NB4 (cell line): ENCODE results near the gene TGFBR3L.

ENCODE experiments used
- MYC ChIP-seq: IDR thresholded peaks from 2 replicates; pipeline ENCODE4 v1.6.1; 2011; ENCODE audit warnings: low read depth, low read length
- POLR2A ChIP-seq: IDR thresholded peaks from 2 replicates; pipeline ENCODE4 v1.6.1; 2011; ENCODE audit warnings: mild to moderate bottlenecking; ENCODE audit not compliant: insufficient read length; ENCODE audit errors: extremely low read depth
- TF ChIP-seq, protein P1 (sequence below): IDR thresholded peaks from one replicate; pipeline ENCODE4 v1.5.1; 2012; ENCODE audit warnings: low read depth, low read length
- TF ChIP-seq, protein P2 (sequence below): IDR thresholded peaks from 2 replicates; pipeline ENCODE4 v1.6.1; 2011; ENCODE audit warnings: low read depth, low read length

DNA sequence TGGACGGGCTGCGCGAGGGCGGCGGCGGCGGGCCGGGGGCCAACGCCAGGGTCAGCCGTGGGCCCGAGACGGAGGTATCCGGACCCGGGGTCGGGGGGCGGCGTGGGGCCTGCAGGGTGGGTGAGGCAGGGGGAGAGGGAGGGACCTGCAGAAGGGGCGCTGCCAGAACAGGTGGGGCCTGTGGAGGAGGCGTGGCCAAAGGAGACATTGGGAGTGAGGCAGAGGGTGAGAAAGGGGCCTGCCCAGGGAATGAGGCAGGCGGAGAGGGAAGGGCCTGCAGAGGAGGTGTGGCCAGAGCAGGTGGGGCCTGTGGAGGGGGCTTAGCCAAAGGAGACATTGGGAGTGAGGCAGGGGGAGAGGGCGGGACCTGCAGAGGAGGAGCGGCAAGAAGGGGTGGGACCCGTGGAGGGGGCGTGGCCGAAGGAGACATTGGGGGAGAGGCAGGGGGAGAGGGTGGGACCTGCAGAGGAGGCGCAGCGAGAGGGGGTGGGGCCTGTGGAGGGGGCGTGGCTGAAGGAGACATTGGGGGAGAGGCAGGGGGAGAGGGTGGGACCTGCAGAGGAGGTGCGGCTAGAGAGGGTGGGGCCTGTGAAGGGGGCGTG lies 44.6 kb upstream of the TGFBR3L start:
- TF ChIP-seq MYC (no peak), POLR2A (no peak)
- TF ChIP-seq, protein P1, sequence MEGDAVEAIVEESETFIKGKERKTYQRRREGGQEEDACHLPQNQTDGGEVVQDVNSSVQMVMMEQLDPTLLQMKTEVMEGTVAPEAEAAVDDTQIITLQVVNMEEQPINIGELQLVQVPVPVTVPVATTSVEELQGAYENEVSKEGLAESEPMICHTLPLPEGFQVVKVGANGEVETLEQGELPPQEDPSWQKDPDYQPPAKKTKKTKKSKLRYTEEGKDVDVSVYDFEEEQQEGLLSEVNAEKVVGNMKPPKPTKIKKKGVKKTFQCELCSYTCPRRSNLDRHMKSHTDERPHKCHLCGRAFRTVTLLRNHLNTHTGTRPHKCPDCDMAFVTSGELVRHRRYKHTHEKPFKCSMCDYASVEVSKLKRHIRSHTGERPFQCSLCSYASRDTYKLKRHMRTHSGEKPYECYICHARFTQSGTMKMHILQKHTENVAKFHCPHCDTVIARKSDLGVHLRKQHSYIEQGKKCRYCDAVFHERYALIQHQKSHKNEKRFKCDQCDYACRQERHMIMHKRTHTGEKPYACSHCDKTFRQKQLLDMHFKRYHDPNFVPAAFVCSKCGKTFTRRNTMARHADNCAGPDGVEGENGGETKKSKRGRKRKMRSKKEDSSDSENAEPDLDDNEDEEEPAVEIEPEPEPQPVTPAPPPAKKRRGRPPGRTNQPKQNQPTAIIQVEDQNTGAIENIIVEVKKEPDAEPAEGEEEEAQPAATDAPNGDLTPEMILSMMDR = no peak
- TF ChIP-seq, protein P2, sequence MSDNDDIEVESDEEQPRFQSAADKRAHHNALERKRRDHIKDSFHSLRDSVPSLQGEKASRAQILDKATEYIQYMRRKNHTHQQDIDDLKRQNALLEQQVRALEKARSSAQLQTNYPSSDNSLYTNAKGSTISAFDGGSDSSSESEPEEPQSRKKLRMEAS = no peak
